Stimulated activated CD8-positive, alpha-beta memory T cell treated with anti-CD3 and anti-CD28 coated beads, Interleukin-7, amount 100 ng/mL, for 1 hour (primary cell): ENCODE results near the gene LKAAEAR1.

ENCODE experiments used
- DNase-seq, 2 donors: peaks; one replicate each; pipeline ENCODE4 v3.0.0-alpha.2; 2020; ENCODE audit warnings: low read depth in 2 of 2

Gene LKAAEAR1

GRCh38 chr20:64110411-64111068, 26.3 kb upstream of the LKAAEAR1 start:
- no peak for DNase-seq

DNA sequence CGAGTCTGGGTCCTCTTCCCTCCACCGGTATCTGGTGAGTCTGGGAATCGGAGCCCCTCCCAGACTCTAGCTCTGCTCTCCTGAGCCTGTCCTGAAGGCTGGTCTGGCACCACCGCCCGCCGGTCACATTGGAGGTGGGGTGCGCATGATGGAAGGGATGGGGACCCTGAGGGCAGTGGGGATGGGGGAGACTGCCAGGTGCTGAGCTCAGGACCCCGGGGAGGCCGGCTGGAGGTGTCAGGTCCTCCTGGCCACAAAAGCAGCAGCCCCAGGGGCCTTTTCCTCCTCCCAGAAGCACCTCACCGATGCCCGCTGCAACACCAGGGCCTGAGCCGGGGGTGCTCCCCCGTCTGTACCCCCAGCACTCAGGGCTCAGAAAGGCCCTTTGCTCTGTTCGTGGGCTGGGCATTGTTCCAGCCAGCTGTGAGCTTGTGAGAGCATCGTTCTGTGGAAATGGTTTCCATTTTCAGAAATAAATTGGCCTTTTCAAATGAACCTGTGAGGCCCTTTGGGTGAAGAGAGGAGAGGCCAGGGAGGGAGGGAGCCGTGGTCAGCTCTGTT, 25.7 kb upstream of the LKAAEAR1 start:
- no peak for DNase-seq

GRCh38 chr20:64108731-64109681, 24.8 kb upstream of the LKAAEAR1 start:
- no peak for DNase-seq

DNA sequence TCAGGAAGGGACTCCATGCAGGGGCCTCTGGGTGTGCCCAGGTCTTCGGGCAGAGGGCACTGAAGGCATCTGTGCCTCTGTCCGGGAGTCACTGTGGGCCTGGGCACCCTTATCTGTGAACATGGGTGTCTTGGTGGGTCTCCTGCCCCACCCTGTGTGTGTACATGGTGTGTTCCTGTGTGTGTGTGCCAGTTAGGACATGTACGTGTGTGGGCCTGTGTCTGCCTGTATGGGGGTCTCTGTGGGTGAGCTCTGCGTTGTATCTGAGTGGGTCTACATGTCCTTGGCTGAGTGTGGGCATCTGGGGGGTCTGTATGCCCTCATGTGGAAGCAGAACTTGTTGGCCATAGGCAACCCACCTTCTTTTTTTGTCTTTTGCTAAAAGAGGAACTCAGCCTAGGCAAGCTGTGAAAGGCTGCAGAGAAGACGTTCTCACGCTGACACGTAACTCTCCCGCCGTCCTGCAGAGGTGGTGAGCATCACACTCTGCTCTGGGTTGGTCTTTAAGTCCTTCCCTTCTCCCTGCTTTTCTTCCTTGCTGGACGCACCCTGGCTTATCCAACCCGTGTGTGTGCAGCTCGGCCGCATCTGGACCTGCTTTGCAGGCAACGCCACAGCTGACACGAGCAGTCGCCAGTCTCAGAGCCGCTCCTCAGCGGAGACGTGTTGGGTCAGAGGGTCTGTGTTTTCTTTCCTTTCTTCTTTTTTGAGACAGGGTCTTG, 23.7 kb upstream of the LKAAEAR1 start:
- no peak for DNase-seq

GRCh38 chr20:64106981-64107735, 23.0 kb upstream of the LKAAEAR1 start, which contains the start of gene NPBWR2:
TSS of gene NPBWR2 (minus strand) at chr20:64107565. CDS start at chr20:64106831, 734 bp downstream.
- no peak for DNase-seq

DNA sequence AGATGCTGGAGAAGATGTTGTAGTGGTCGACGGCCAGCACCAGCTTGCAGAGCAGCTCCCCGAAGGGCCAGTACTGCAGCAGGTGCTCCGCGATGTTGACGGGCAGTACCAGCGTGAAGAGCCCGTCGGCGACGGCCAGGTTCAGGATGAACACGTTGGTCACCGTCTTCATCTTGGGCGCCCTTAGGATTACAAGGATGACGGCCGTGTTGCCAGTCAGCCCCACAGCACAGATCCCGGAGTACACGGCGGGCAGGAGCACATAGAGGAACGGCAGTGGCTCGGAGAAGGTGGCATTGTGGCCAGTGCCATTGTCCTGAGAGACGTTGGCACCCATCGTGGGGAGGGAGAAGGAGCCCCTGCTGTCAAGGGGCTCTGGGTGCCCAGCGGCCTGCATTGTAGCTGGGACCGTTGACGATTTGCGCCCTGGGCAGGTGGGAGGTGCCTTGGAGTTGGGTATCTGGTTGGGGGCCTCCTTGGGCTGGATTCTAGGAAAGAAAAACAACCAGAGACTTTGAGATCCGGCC, 22.3 kb upstream of the LKAAEAR1 start:
- no peak for DNase-seq

- DNase-seq = no peak
Observed at GRCh38 chr20:64105846-64106434, 21.7 kb upstream of the LKAAEAR1 start.

DNA sequence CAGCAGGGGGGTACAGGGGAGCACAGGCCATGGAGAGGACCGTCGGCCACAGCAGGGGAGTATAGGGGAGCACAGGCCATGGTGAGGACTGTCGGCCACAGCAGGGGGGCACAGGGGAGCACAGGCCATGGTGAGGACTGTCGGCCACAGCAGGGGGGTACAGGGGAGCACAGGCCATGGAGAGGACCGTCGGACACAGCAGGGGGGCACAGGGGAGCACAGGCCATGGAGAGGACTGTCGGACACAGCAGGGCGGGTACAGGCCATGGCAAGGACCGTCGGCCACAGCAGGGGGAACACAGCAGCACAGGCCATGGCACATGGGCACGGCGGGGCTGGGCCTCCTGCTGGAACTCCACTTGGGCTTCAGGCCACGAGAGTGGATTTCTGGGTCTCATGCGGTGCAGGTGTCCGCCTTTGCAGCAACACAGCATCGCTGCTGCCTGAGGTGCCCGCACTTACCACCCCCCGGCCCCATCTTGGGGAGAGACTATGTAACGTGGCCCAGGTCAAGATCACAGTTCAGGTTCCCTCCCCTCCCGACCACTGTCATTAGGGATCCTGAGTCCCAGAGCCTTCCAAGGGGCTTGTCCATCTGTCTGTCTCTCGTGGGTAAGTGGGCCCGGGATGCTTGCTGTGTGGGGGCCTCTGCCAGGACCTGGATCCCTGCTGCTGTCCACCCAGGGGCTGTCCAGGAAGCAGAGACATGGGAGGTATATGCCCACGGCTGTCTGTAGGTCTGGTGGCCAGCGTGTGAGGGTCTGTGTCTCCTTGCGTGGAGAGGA, 20.7 kb upstream of the LKAAEAR1 start:
- DNase-seq = no peak

DNA sequence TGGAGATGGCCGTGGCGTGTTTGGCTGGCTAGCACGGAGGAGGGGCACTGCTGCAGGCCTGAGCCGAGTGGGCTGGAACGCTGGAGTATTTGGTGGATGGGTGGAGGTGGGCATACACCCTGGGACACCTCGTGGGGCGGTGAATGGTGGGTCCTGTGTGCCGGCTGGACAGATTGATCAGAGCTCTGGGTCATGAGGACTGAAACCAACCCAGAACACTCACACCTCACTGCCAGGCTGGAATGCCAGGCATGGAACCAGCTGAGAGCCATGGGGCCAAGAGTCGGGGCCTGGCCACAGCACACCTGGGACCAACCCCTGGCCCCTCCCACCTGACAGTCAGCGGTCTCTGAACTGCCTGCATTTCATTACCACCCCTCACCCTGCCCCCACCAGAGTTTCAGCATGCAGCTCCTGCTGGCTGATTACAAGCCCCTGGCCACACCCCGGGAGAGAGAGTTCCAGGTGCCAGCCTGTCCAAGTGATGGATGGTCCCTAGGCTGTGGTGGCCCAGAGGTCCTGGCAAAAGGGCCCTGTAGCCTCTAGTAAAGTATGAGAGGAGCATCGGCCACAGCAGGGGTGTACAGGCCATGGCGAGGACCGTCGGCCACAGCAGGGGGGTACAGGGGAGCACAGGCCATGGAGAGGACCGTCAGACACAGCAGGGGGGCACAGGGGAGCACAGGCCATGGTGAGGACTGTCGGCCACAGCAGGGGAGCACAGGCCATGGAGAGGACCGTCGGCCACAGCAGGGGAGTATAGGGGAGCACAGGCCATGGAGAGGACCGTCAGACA, 19.9 kb upstream of the LKAAEAR1 start:
- DNase-seq = no peak

GRCh38 chr20:64102647-64103354, 18.6 kb upstream of the LKAAEAR1 start:
- DNase-seq = no peak

DNA sequence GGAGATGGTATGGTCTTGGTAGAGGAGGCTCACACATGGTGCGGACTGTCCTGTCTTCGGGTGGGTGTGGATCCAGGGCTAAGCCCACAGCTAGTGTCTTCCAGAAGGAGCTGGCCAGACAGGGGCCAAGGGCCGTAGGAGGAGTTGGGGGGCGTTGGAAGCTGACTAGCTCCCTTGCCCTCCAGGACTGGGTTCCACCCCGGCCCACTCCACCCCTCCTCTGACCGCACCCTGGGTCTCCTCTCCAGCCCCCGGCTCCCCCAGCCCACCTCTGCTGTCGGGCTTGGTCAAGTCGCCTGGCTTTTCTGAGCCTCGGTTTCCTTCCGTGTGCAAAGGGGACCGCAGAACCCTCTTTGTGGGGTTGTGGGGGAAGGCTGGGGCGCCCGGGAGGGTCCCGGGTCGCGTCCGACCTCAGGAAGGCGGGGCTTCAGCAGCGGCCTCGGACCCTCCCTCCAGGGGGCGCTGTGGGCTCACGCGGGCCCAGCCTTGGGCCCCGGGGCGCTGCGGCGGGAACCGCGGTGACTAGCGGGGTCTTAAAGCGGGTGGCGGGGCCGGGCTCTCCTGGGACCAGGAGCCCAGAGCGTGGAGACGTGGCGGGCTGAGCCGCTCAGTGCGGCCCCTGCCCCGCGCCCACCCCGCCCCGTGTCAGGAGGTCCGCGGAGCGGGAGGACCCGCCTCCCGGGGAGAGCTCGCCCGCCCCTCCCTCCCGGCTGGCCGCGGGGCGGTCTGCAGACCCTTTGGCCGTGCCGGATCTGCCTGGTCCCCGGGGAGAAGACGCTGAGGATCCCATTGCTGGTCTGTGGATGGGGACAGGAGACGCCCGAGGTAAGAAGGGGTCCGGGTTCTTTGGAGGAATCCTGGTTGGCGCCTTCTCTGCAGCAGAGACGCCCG, 17.8 kb upstream of the LKAAEAR1 start:
- DNase-seq = peak; percentile 39 to 47

DNA sequence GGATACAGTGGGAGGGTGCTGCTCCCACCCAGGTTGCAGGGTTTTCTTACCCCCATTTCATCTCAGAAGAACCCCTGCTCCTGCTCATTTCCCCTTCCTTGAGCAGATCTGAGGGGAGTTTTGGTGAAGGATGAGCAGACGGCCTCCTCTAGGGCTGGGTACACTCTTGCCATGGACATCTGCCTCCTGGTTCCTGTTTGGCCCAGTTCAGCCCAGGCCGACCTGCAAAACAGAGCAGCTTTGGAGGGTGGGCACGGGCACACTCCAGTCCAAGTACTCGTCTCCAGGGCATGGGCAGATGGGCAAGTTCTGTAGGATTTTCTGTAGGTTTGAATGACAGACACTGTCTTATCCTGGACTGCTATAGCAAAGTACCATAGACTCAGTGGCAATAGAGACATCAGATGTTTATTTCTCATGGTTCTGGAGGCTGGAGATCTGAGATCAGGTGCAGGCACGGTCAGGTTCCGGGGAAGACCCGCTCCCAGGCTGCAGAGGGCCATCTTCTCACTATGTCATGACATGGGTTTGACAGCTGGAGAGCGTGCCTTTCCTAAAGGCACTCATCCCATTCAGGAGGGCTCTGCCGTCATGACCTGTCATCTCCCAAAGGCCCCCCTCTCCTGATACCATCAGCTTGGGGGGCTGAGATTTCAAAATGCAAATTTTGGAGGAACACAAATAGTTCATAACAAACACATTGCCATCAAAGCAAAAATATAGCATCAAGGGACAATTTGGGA, 16.9 kb upstream of the LKAAEAR1 start:
- no peak for DNase-seq

- DNase-seq = no peak
Observed at GRCh38 chr20:64100566-64100888, 16.3 kb upstream of the LKAAEAR1 start.

- DNase-seq = no peak
Observed at GRCh38 chr20:64099880-64100565, 15.8 kb upstream of the LKAAEAR1 start.

DNA sequence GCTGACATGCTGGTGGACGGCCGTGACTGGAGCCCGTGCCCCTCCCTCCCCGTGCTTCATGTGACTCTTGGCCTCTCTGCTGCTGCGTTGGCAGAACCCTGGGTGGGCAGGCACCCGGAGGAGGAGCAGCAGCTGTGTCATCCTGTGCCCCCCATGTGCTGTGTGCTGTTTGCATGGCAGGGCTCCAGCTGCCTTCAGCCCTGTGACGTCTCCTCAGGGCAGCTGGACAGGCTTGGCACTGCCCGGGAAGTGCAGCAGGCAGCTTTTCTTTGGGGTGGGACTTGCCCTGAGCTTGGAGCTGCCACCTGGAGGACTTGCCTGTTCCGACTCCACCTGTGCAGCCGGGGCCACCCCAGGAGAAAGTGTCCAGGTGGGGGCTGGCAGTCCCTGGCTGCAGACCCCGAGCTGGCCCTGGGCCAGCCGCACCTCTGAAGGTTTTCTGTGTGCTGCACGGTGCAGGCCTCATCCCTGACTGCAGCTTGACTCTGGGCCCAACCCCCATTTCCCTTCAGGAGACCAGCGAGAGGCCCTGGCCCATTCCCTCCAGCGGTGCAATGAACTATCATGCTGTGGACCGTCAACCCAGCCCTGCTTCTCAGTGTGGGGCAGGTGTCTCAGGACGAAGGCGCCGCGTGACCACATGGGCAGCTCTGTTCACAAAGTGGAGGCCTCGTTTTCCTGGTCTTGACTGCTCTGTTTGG, 15.0 kb upstream of the LKAAEAR1 start:
- no peak for DNase-seq
